Neural cell (in vitro differentiated cells): ENCODE data around the gene KCNH2. TPM values are rescaled to one million over a fixed set of nuclear protein-coding genes. Genes with fewer than 3 reads are reported as not detected.
A peak's percentile ranks its signal among the peaks of the same experiment; 100 is the strongest.

Experiments
- H2AFZ ChIP-seq: fragments of 200-600, 300-800 bp; sonication (generic), shearing (Covaris generic); 2 replicates; pipeline ENCODE4 v1.6.0; 2014; ENCODE audit warnings: low read depth, mild to moderate bottlenecking, antibody characterized with exemption, low read length, moderate library complexity
- H3F3A ChIP-seq: fragments of 200-600 bp; shearing (Covaris generic); 2 replicates; pipeline ENCODE4 v1.6.1; 2016; ENCODE audit warnings: mild to moderate bottlenecking, moderate library complexity, mixed read lengths, antibody characterized with exemption, low read length; ENCODE audit not compliant: insufficient read depth, poor library complexity, severe bottlenecking
- H3K27ac ChIP-seq: fragments of 200-600, 300-800 bp; sonication (generic), shearing (Covaris generic); 2 replicates; pipeline ENCODE4 v1.5.1; 2014; ENCODE audit warnings: mild to moderate bottlenecking, low read length, moderate library complexity
- H3K27me3 ChIP-seq: fragments of 300-800, 200-600 bp; sonication (generic), shearing (Covaris generic); 2 replicates; pipeline ENCODE4 v1.6.0; 2014; ENCODE audit warnings: mild to moderate bottlenecking, low read depth, low read length, moderate library complexity; ENCODE audit not compliant: insufficient read depth
- H3K36me3 ChIP-seq: fragments of 300-800, 200-600 bp; sonication (generic), shearing (Covaris generic); 2 replicates; pipeline ENCODE4 v1.5.1; 2014; ENCODE audit warnings: mild to moderate bottlenecking, antibody characterized with exemption, low read length, moderate library complexity; ENCODE audit not compliant: insufficient read depth
- H3K4me2 ChIP-seq: fragments of 300-800, 200-600 bp; sonication (generic), shearing (Covaris generic); 2 replicates; pipeline ENCODE4 v1.6.0; 2014; ENCODE audit warnings: mild to moderate bottlenecking, low read length
- H3K4me3 ChIP-seq: fragments of 300-800, 200-600 bp; sonication (generic), shearing (Covaris generic); 2 replicates; pipeline ENCODE4 v1.5.1; 2014; ENCODE audit warnings: mild to moderate bottlenecking, low read length, moderate library complexity
- H3K79me2 ChIP-seq: fragments of 200-600 bp; shearing (Covaris generic); replicated peaks from 2 replicates; pipeline ENCODE4 v1.6.0; 2014; ENCODE audit warnings: mild to moderate bottlenecking, low read length, moderate library complexity; ENCODE audit not compliant: insufficient read depth
- H3K9ac ChIP-seq: fragments of 300-800, 200-600 bp; sonication (generic), shearing (Covaris generic); 2 replicates; pipeline ENCODE4 v1.6.1; 2016; ENCODE audit warnings: mild to moderate bottlenecking, low read length, mixed read lengths
- H3K9me2 ChIP-seq: fragments of 200-600 bp; shearing (Covaris generic); 2 replicates; pipeline ENCODE4 v1.6.1; 2016; ENCODE audit warnings: mild to moderate bottlenecking, low read length, mixed read lengths; ENCODE audit not compliant: insufficient read depth
- H3K9me3 ChIP-seq: fragments of 200-600, 300-800 bp; sonication (generic), shearing (Covaris generic); 2 replicates; pipeline ENCODE4 v1.6.1; 2016; ENCODE audit warnings: mild to moderate bottlenecking, mixed run types, low read length, moderate library complexity, mixed read lengths
- H4K20me1 ChIP-seq: fragments of 200-600 bp; shearing (Covaris generic); 2 replicates; pipeline ENCODE4 v1.6.1; 2016; ENCODE audit warnings: mild to moderate bottlenecking, mixed run types; ENCODE audit not compliant: insufficient read depth
- CTCF ChIP-seq: fragments of 450-650 bp; IDR thresholded peaks from 2 replicates; pipeline ENCODE4 v1.5.1; 2014; ENCODE audit warnings: antibody characterized with exemption, mild to moderate bottlenecking, moderate library complexity; ENCODE audit not compliant: poor library complexity, severe bottlenecking
- EP300 ChIP-seq: fragments of 450-650 bp; conservative IDR thresholded peaks from 2 replicates; pipeline ENCODE4 v1.6.1; 2014; ENCODE audit warnings: antibody characterized with exemption, mild to moderate bottlenecking, moderate library complexity; ENCODE audit not compliant: poor library complexity, severe bottlenecking
- EZH2 ChIP-seq: fragments of 200-600, 300-800 bp; shearing (Covaris generic), sonication (generic); IDR thresholded peaks from 2 replicates; pipeline ENCODE4 v1.6.1; 2014; ENCODE audit warnings: antibody characterized with exemption, low read length, borderline replicate concordance, mild to moderate bottlenecking; ENCODE audit not compliant: insufficient read depth, poor library complexity, severe bottlenecking
- MXI1 ChIP-seq: fragments of 450-650 bp; conservative IDR thresholded peaks from 2 replicates; pipeline ENCODE4 v1.6.1; 2014; ENCODE audit warnings: antibody characterized with exemption, mild to moderate bottlenecking; ENCODE audit not compliant: poor library complexity, severe bottlenecking
- POLR2AphosphoS5 ChIP-seq: IDR thresholded peaks from 2 replicates; pipeline ENCODE4 v1.6.1; 2012
- RAD21 ChIP-seq: fragments of 450-650 bp; conservative IDR thresholded peaks from 2 replicates; pipeline ENCODE4 v1.6.1; 2014; ENCODE audit warnings: antibody characterized with exemption, mild to moderate bottlenecking, moderate library complexity
- REST ChIP-seq: IDR thresholded peaks from 2 replicates; pipeline ENCODE4 v1.6.1; 2012; ENCODE audit warnings: borderline replicate concordance
- SMC3 ChIP-seq: fragments of 450-650 bp; conservative IDR thresholded peaks from 2 replicates; pipeline ENCODE4 v1.6.1; 2014; ENCODE audit warnings: antibody characterized with exemption, mild to moderate bottlenecking, moderate library complexity; ENCODE audit not compliant: poor library complexity
- TAF1 ChIP-seq: IDR thresholded peaks from 2 replicates; pipeline ENCODE4 v1.6.1; 2012; ENCODE audit warnings: low read depth
- polyA plus RNA-seq: library from polyadenylated mRNA; depleted of rRNA; stranded (reverse); fragments of >200 nt; gene quantifications from 2 replicates; pipeline ENCODE4 v1.2.3, GENCODE V29; 2014

The KCNH2 gene
- polyA plus RNA-seq, 1 donor from 2014 or later = 24.4 TPM

GRCh38 chr7:150962553-150963399 is 15.3 kb downstream of the KCNH2 start:
- H3K27ac ChIP-seq = no peak overlapping the region
- peaks cover 3% of the 10 kb centered on the region for H3K79me2 ChIP-seq
- H3F3A ChIP-seq = no peaks in the 10 kb centered on the region
- H2AFZ ChIP-seq = no peak overlapping the region
- H3K9me3 ChIP-seq = no peaks in the 10 kb centered on the region
- no peaks in the 10 kb centered on the region for H3K9me2 ChIP-seq
- TF ChIP-seq EZH2 (no peak), CTCF (peak; percentile 91), REST (no peak), SMC3 (peak; percentile 90), POLR2AphosphoS5 (no peak), TAF1 (no peak), MXI1 (no peak), RAD21 (peak; percentile 91), EP300 (no peak)
- no peak overlapping the region for H3K4me3 ChIP-seq
- no peaks in the 10 kb centered on the region for H4K20me1 ChIP-seq
- no peaks in the 10 kb centered on the region for H3K27me3 ChIP-seq
- peak overlapping the region; percentile 31 for H3K9ac ChIP-seq
- no peaks in the 10 kb centered on the region for H3K36me3 ChIP-seq
- H3K4me2 ChIP-seq = no peak overlapping the region

GRCh38 chr7:150962290-150962552 is 15.9 kb downstream of the KCNH2 start:
- no peaks in the 10 kb centered on the region for H4K20me1 ChIP-seq
- no peak overlapping the region for H3K4me2 ChIP-seq
- H3K4me3 ChIP-seq = no peak overlapping the region
- TF ChIP-seq REST (no peak), EZH2 (no peak), RAD21 (no peak), MXI1 (no peak), EP300 (no peak), TAF1 (no peak), SMC3 (no peak), CTCF (no peak), POLR2AphosphoS5 (no peak)
- H3K27me3 ChIP-seq = no peaks in the 10 kb centered on the region
- peaks cover 1% of the 10 kb centered on the region for H3K79me2 ChIP-seq
- no peaks in the 10 kb centered on the region for H3K36me3 ChIP-seq
- H2AFZ ChIP-seq = no peak overlapping the region
- H3F3A ChIP-seq = no peaks in the 10 kb centered on the region
- no peaks in the 10 kb centered on the region for H3K9me2 ChIP-seq
- peak overlapping the region; percentile 31 for H3K9ac ChIP-seq
- no peaks in the 10 kb centered on the region for H3K9me3 ChIP-seq
- H3K27ac ChIP-seq = no peak overlapping the region
